Right atrium auricular region (tissue), 2 donors: Measurements from ENCODE around the gene JMJD4. TPM values are rescaled to one million over a fixed set of nuclear protein-coding genes. Genes with fewer than 3 reads are reported as not detected.
A peak's percentile ranks its signal among the peaks of the same experiment; 100 is the strongest.

Experiments
- DNase-seq: peaks from one replicate; pipeline ENCODE4 v3.0.0-alpha.2; 2019; ENCODE audit warnings: low spot score
- H3K27ac ChIP-seq, 2 donors: fragments of 200-600 bp; sonication (generic); 1 replicate in 1 of 2; 2 replicates in 1 of 2; pipeline ENCODE4 v1.5.1; 2016 to 2019
- H3K27me3 ChIP-seq, 2 donors: fragments of 200-600 bp; sonication (generic); one replicate each; pipeline versions ENCODE4 v1.5.1 to v1.6.0; 2017 to 2019
- H3K36me3 ChIP-seq: fragments of 200-600 bp; sonication (generic); one replicate; pipeline ENCODE4 v1.5.1; 2016
- H3K4me1 ChIP-seq, 2 donors: fragments of 200-600 bp; sonication (generic); one replicate each; pipeline versions ENCODE4 v1.5.1 to v1.6.0; 2017 to 2019
- H3K4me3 ChIP-seq, 2 donors: fragments of 200-600 bp; sonication (generic); 1 replicate in 1 of 2; 2 replicates in 1 of 2; pipeline ENCODE4 v1.5.1; 2017 to 2019; ENCODE audit warnings: mild to moderate bottlenecking in 1 of 2, moderate library complexity in 1 of 2
- H3K9me3 ChIP-seq, 2 donors: fragments of 200-600 bp; sonication (generic); one replicate each; pipeline ENCODE4 v1.5.1; 2019
- CTCF ChIP-seq, 2 donors: fragments of 200-600 bp; sonication (generic); IDR thresholded peaks; one replicate each; pipeline ENCODE4 v1.5.1; 2019; ENCODE audit warnings: antibody characterized with exemption in 2 of 2
- total RNA-seq, 2 donors: library from RNA; depleted of rRNA; stranded (reverse); fragments of >200 nt; gene quantifications; one replicate each; pipeline ENCODE4 v1.1.0, GENCODE V29; 2016

The JMJD4 gene
- total RNA-seq, 2 donors from 2014 or later = 11.0 to 11.1 TPM

- no peaks in the 10 kb centered on the region for H3K27me3 ChIP-seq
- peaks cover 0 to 36% of the 10 kb centered on the region in 2 donors for H3K4me1 ChIP-seq
- no peaks in the 10 kb centered on the region for H3K9me3 ChIP-seq
- peaks cover 32% of the 10 kb centered on the region for H3K36me3 ChIP-seq
- no peak for TF ChIP-seq CTCF (IDR thresholded peaks at IDR 0.05)
- H3K4me3 ChIP-seq = no peak overlapping the region
- H3K27ac ChIP-seq = no peak overlapping the region
- DNase-seq = no peak
Measured at GRCh38 chr1:227763246-227764018, 28.3 kb upstream of the JMJD4 start.

DNA sequence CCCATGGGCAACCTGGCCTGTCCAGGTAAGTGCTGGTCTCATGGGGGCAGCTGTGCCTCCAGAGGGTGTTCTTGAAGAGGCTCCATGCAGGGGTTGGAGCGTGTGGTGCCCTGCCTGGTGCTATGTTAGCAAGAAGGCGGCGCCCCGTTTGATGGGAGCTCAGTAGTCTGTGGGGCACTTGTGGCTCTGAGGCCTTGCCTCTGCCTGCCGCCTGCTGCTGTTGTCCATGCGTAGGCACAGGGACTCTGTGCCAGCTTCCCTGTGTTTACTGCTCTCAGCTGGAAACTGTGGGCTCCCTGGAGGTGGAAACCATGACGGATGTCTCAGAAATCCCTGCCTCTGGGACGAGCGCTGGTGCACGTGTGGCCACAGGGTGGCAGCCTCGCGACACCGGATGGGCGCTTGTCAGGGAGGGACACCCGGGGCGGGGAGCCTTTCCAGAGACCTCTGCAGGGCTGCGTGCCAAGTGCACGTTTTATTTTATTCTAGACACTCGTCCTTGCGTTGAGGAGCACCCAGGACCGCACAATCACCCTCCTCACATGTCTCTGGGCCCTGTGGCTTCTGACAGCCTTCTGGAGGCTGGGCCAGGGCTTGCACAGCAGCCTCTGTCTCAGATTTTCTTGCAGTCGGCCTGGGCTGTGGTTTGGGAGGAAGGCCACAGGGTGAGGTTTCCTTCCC, 27.3 kb upstream of the JMJD4 start:
- no peak overlapping the region for H3K4me3 ChIP-seq
- peaks cover 0 to 44% of the 10 kb centered on the region in 2 donors for H3K4me1 ChIP-seq

GRCh38 chr1:227761621-227762230, 26.6 kb upstream of the JMJD4 start:
- H3K36me3 ChIP-seq = peaks cover 17% of the 10 kb centered on the region

More for the DNA sequence above, 27.3 kb upstream of the JMJD4 start:
- Histone ChIP-seq H3K36me3 (peaks cover 22% of the 10 kb centered on the region), H3K27ac (no peak overlapping the region), H3K9me3 (no peaks in the 10 kb centered on the region), H3K27me3 (no peaks in the 10 kb centered on the region)
- DNase-seq = peak; percentile 90
- TF ChIP-seq CTCF (IDR thresholded peaks at IDR 0.05) = peak; percentile 68 to 95

DNA sequence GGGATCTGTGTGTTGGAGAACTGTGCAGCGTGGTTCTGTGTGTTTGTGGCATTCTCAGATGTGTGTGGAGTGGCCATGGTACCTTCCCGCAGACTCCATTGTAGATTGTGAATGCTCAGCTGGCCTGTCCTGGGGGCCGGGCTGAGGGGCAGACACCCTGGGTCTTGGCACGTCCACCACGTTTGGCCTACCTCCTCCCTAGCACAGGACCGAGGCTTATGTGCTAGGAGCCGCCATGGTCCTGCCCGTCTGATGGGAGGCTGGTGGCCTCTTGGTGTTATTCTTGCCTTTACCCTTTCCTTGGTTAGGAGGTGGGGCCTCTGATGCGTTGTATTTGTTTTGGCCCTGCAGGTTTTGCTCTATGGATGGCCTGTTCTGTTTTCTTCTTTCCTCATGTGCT, 25.3 kb upstream of the JMJD4 start:
- no peak overlapping the region for H3K4me3 ChIP-seq
- H3K4me1 ChIP-seq = peaks cover 0 to 42% of the 10 kb centered on the region in 2 donors
- DNase-seq = no peak
- TF ChIP-seq CTCF (IDR thresholded peaks at IDR 0.05) = no peak
- H3K27me3 ChIP-seq = no peaks in the 10 kb centered on the region
- H3K36me3 ChIP-seq = peaks cover 16% of the 10 kb centered on the region
- H3K9me3 ChIP-seq = no peaks in the 10 kb centered on the region
- H3K27ac ChIP-seq = peak overlapping the region; percentile 64 to 78

More at GRCh38 chr1:227761621-227762230, 26.6 kb upstream of the JMJD4 start:
- TF ChIP-seq CTCF (IDR thresholded peaks at IDR 0.05) = no peak
- no peaks in the 10 kb centered on the region for H3K9me3 ChIP-seq
- H3K27ac ChIP-seq = no peak overlapping the region
- H3K4me1 ChIP-seq = peaks cover 0 to 43% of the 10 kb centered on the region in 2 donors
- DNase-seq = no peak
- no peaks in the 10 kb centered on the region for H3K27me3 ChIP-seq
- H3K4me3 ChIP-seq = no peak overlapping the region

DNA sequence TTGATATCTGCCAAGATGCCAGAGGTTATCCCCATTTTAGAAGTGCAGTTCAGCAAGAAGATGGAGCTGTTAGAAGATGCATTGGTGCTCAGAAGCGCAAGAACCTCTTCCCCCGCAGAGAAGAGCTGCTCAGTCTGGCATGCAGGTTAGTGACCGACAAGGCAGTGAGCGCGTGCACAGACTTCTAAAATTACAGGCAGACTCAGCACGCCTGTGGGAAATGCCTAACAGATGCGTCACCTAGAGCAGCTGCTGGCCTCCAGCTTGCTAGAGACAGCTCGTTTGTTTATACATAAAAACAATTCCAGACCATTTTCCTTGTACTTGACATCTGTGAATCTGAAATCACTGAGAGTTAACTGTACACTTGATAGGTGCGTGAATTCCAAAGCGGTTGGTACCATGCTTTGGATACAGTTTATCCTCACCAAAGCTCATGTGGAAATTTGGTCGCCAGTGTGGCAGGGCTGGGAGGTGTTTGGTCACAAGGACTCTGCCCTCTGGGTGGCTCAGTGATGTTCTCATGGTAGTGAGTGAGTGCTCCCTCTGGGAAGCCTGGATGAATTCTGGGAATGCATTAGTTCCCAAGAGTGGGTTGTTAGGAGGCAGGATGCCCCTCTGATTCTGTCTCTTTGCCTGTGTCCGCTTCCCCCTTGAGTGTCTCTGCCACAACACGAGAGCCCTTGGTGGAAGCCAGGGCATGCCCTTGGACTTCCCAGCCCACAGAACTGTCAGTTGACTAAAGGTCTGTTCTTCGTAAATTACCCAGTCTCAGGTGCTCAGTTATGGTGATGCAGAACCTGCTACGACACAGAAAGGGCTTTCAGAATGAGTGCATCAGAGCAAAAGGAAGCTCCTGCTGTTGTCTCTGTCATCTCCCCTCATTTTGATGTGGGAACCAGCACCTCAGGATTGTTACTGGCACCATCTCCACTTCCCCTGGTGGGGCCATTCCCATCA, 24.5 kb upstream of the JMJD4 start:
- H3K27ac ChIP-seq = peak overlapping the region; percentile 64 to 78
- no peaks in the 10 kb centered on the region for H3K27me3 ChIP-seq
- H3K36me3 ChIP-seq = peaks cover 11% of the 10 kb centered on the region
- peak; percentile 75 for DNase-seq
- H3K4me1 ChIP-seq = peaks cover 0 to 42% of the 10 kb centered on the region in 2 donors
- H3K9me3 ChIP-seq = no peaks in the 10 kb centered on the region
- H3K4me3 ChIP-seq = no peak overlapping the region
- TF ChIP-seq CTCF (IDR thresholded peaks at IDR 0.05) = no peak
